AG10803 (cell line): ENCODE results near the gene LGALS1.

Experiments
- DNase-seq: peaks from one replicate; pipeline ENCODE4 v3.0.0; 2010; ENCODE audit warnings: low read depth
- H3K4me3 ChIP-seq: 2 replicates; pipeline ENCODE4 v1.5.1; 2011; ENCODE audit warnings: mild to moderate bottlenecking, low read length, control low read depth
- CTCF ChIP-seq: conservative IDR thresholded peaks from 2 replicates; pipeline ENCODE4 v1.5.1; 2011; ENCODE audit warnings: mild to moderate bottlenecking, low read length, control low read depth, inconsistent platforms

The LGALS1 gene

GRCh38 chr22:37664249-37665101, 11.0 kb upstream of the LGALS1 start:
- no peak for DNase-seq
- no peak overlapping the region for H3K4me3 ChIP-seq
- TF ChIP-seq CTCF: no peak

GRCh38 chr22:37665487-37665886, 9.9 kb upstream of the LGALS1 start:
- no peak for TF ChIP-seq CTCF
- no peak overlapping the region for H3K4me3 ChIP-seq
- DNase-seq: no peak

GRCh38 chr22:37669586-37669985, 5.8 kb upstream of the LGALS1 start:
- H3K4me3 ChIP-seq: no peak overlapping the region
- TF ChIP-seq CTCF: no peak
- DNase-seq: peak; percentile 86

GRCh38 chr22:37672206-37672919, 3.1 kb upstream of the LGALS1 start:
- no peak for DNase-seq
- no peak for TF ChIP-seq CTCF
- no peak overlapping the region for H3K4me3 ChIP-seq

- DNase-seq: no peak
- H3K4me3 ChIP-seq: no peak overlapping the region
- TF ChIP-seq CTCF: no peak
Measured at GRCh38 chr22:37672920-37673455, 2.4 kb upstream of the LGALS1 start.

- no peak for TF ChIP-seq CTCF
- no peak for DNase-seq
- no peak overlapping the region for H3K4me3 ChIP-seq
Measured at GRCh38 chr22:37674248-37674647, 1.2 kb upstream of the LGALS1 start.
